PC-3 (cell line): ENCODE measurements around the gene ADK.

Source experiments
- CTCF ChIP-seq: fragments of 300-600 bp; sonication (generic); conservative IDR thresholded peaks from 2 replicates; pipeline ENCODE4 v1.5.1; 2017; ENCODE audit warnings: antibody characterized with exemption, low read depth, mild to moderate bottlenecking, low read length
- EZH2 ChIP-seq: fragments of 300-600 bp; sonication (generic); IDR thresholded peaks from one replicate; pipeline ENCODE4 v1.6.1; 2017; ENCODE audit warnings: antibody characterized with exemption, mild to moderate bottlenecking, low read length; ENCODE audit not compliant: unreplicated experiment
- EZH2phosphoT487 ChIP-seq: fragments of 300-600 bp; sonication (generic); IDR thresholded peaks from 2 replicates; pipeline ENCODE4 v1.6.1; 2018; ENCODE audit warnings: mild to moderate bottlenecking, antibody characterized with exemption, low read length, borderline replicate concordance

DNA sequence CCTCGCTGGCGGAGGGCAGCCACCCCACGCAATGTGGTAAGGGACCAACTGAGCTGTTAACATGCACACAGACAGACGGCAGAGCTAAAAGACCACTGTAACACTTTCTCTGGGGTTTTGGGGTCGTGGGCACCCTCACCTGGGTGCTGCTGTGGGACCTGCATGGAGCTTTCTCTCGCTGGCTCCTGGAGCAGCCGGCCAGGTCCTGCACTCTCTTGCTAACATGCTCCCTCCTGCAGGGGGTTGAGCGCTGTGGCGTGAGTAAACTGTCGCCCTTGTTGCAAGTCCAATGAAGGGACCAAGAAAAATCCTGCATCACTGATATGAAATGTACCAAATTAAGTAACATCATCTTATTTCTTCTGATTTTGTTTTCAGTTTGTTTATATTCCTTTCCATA lies 92.0 kb downstream of the ADK start:
- TF ChIP-seq CTCF (no peak), EZH2 (no peak), EZH2phosphoT487 (no peak)
